Measurements from ENCODE around the gene LYZL1.
"Not testable (repeated sequence)": the region's sequence is repeated elsewhere in the genome, so short reads cannot be mapped to it uniquely, and the experiment has no call there.

LYZL1 gene

GRCh38 chr10:29360215-29360853 lies 71.5 kb downstream of the LYZL1 start:
- DNase-seq (ENCODE audit: insufficient read length, low spot score); FAIRE-seq: not testable (repeated sequence)
